Neuronal stem cell (in vitro differentiated cells): ENCODE results near the gene PHLDB1.

Experiments used
- DNase-seq: peaks from one replicate; pipeline ENCODE4 v3.0.0-alpha.2; 2013; ENCODE audit warnings: low spot score
- H2AFZ ChIP-seq: one replicate; pipeline ENCODE4 v1.6.1; 2013; ENCODE audit warnings: mild to moderate bottlenecking, low read length, inconsistent platforms
- H2AK5ac ChIP-seq: 2 replicates; pipeline ENCODE4 v1.6.1; 2013; ENCODE audit warnings: low read depth, mild to moderate bottlenecking, inconsistent platforms, low read length, moderate library complexity, mixed read lengths
- H2BK120ac ChIP-seq: 2 replicates; pipeline ENCODE4 v1.6.1; 2013; ENCODE audit warnings: low read depth, mild to moderate bottlenecking, inconsistent platforms, low read length, moderate library complexity, mixed read lengths
- H2BK12ac ChIP-seq: one replicate; pipeline ENCODE4 v1.6.1; 2013; ENCODE audit warnings: low read length, inconsistent platforms
- H2BK15ac ChIP-seq: 2 replicates; pipeline ENCODE4 v1.6.1; 2013; ENCODE audit warnings: mild to moderate bottlenecking, low read length, inconsistent platforms, mixed read lengths
- H2BK5ac ChIP-seq: one replicate; pipeline ENCODE4 v1.6.1; 2013; ENCODE audit warnings: inconsistent platforms, mild to moderate bottlenecking, low read length, moderate library complexity
- H3K14ac ChIP-seq: one replicate; pipeline ENCODE4 v1.6.1; 2013; ENCODE audit warnings: low read length, inconsistent platforms
- H3K18ac ChIP-seq: 2 replicates; pipeline ENCODE4 v1.6.1; 2013; ENCODE audit warnings: low read length, inconsistent platforms
- H3K23ac ChIP-seq: 2 replicates; pipeline ENCODE4 v1.6.1; 2013; ENCODE audit warnings: low read depth, mild to moderate bottlenecking, mixed read lengths, low read length, inconsistent platforms; ENCODE audit not compliant: poor library complexity
- H3K27ac ChIP-seq: replicated peaks from 3 replicates; pipeline ENCODE4 v1.5.1; 2013; ENCODE audit warnings: low read length, inconsistent platforms
- H3K27me3 ChIP-seq, 3 experiments: 2 replicates each; pipeline ENCODE4 v1.6.1; 2013; ENCODE audit warnings: low read length in 3 of 3, mild to moderate bottlenecking in 2 of 3, inconsistent platforms in 1 of 3, low read depth in 1 of 3, mixed read lengths in 1 of 3, moderate library complexity in 1 of 3; ENCODE audit not compliant: control insufficient read depth in 3 of 3, insufficient read depth in 3 of 3
- H3K36me3 ChIP-seq, 2 donors: replicated peaks in 1 of 2; 2 replicates each; pipeline ENCODE4 v1.6.1; 2013; ENCODE audit warnings: low read length in 2 of 2; ENCODE audit not compliant: control insufficient read depth in 2 of 2, insufficient read depth in 2 of 2
- H3K4ac ChIP-seq: 2 replicates; pipeline ENCODE4 v1.6.1; 2013; ENCODE audit warnings: inconsistent platforms, mild to moderate bottlenecking, low read length, moderate library complexity
- H3K4me1 ChIP-seq, 2 donors: 1 replicate in 1 of 2; 2 replicates in 1 of 2; pipeline ENCODE4 v1.6.1; 2013; ENCODE audit warnings: low read length in 2 of 2, low read depth in 1 of 2; ENCODE audit not compliant: control insufficient read depth in 2 of 2, insufficient read depth in 1 of 2
- H3K4me2 ChIP-seq: one replicate; pipeline ENCODE4 v1.6.1; 2013; ENCODE audit warnings: mild to moderate bottlenecking, low read length, inconsistent platforms; ENCODE audit not compliant: insufficient read depth, poor library complexity, severe bottlenecking
- H3K4me3 ChIP-seq, 2 donors: 2 replicates each; pipeline ENCODE4 v1.5.1; 2013; ENCODE audit warnings: low read length in 2 of 2, mild to moderate bottlenecking in 2 of 2, inconsistent platforms in 1 of 2, moderate library complexity in 1 of 2
- H3K79me1 ChIP-seq: one replicate; pipeline ENCODE4 v1.6.1; 2013; ENCODE audit warnings: low read depth, mild to moderate bottlenecking, inconsistent platforms, low read length, moderate library complexity
- H3K9ac ChIP-seq: one replicate; pipeline ENCODE4 v1.6.1; 2013; ENCODE audit warnings: mild to moderate bottlenecking, low read depth, low read length, inconsistent platforms; ENCODE audit not compliant: poor library complexity
- H3K9me3 ChIP-seq, 2 donors: replicated peaks in 1 of 2; 2 replicates each; pipeline versions ENCODE3 to v1.6.1; 2013; ENCODE audit warnings: low read length in 2 of 2, mild to moderate bottlenecking in 2 of 2, inconsistent platforms in 1 of 2, low read depth in 1 of 2, mixed read lengths in 1 of 2, moderate library complexity in 1 of 2; ENCODE audit not compliant: control insufficient read depth in 2 of 2, insufficient read depth in 1 of 2
- H4K8ac ChIP-seq: one replicate; pipeline ENCODE4 v1.6.1; 2013; ENCODE audit warnings: low read depth, mild to moderate bottlenecking, inconsistent platforms, low read length, moderate library complexity
- H4K91ac ChIP-seq: one replicate; pipeline ENCODE4 v1.6.1; 2013; ENCODE audit warnings: low read length, low read depth, mild to moderate bottlenecking, inconsistent platforms; ENCODE audit not compliant: poor library complexity
- WGBS, 2 donors: extraction: QIAGEN DNeasy Blood & Tissue Kit; methylation state at CpG; one replicate each; pipeline ENCODE4 v1.1.7; 2013; ENCODE audit warnings: missing lambda C conversion rate in 2 of 2, mixed read lengths in 1 of 2; ENCODE audit not compliant: insufficient read length in 2 of 2, insufficient replicate concordance in 1 of 2; ENCODE audit errors: extremely low coverage in 2 of 2; 5-methylcytosine and 5-hydroxymethylcytosine counted together

Gene PHLDB1

DNA sequence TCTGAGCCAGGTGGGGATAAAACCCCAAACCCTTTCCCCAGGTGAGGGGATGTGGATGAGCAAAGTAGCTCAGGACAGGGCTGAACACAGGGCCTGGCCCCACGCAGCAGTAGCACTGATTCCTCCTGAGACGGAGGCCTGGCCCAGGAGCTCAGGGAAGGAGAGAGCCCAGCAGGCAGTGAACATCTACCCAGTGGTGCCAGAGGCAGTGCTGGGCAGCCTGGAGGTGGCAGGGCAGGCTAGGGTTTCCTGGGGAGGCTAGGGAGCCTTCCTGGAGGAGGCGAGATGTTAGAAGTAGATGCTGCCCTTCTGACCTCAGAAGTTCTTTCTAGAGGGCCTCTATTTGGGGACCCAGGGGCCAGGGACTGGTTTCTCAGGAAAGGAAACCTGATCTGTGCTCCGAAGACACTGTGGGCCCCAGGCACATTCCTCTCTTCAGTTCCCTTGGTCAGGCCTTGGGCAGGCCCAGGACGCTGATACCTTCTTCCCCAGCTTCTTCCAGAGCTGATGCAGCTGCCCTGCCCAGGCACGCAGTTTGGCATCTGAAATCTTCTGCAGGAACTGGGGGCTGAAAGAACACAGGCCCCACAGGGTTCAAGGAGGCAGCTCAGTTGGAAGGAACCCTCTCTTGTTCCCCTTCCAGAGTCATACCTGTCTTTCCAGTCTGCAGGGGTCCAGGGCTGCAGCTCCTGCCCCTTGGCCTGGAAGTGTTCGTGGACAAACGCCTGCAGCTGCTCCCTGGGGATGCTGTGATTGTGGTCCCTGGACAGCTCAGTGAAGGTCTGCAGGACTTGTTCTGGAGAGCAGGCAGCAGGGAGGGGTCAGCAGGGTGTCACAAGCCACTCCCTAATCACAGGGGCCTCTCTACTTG is 55.2 kb downstream of the PHLDB1 start:
- Histone ChIP-seq H3K4me2 (no peak overlapping the region), H4K8ac (no peak overlapping the region), H2BK5ac (peak overlapping the region; percentile 3), H3K79me1 (peaks cover 1% of the 10 kb centered on the region), H4K91ac (no peak overlapping the region), H3K4me1 (peaks cover 13 to 25% of the 10 kb centered on the region in 2 donors), H3K14ac (no peak overlapping the region), H2BK12ac (peak overlapping the region; percentile 30), H3K9ac (no peak overlapping the region), H3K9me3 (no peaks in the 10 kb centered on the region), H3K4me3 (no peak overlapping the region), H3K27ac (no peak overlapping the region), H3K36me3 (peaks cover 4 to 15% of the 10 kb centered on the region in 2 donors), H3K23ac (no peak overlapping the region), H2BK15ac (peak overlapping the region; percentile 54), H2BK120ac (no peak overlapping the region), H3K4ac (no peak overlapping the region), H3K18ac (peak overlapping the region; percentile 69), H2AK5ac (peak overlapping the region; percentile 56), H2AFZ (no peak overlapping the region), H3K27me3 (no peaks in the 10 kb centered on the region)
- WGBS, 2 donors = no CpG with 5 or more reads among the region's 8 CpGs
- no peak for DNase-seq

DNA sequence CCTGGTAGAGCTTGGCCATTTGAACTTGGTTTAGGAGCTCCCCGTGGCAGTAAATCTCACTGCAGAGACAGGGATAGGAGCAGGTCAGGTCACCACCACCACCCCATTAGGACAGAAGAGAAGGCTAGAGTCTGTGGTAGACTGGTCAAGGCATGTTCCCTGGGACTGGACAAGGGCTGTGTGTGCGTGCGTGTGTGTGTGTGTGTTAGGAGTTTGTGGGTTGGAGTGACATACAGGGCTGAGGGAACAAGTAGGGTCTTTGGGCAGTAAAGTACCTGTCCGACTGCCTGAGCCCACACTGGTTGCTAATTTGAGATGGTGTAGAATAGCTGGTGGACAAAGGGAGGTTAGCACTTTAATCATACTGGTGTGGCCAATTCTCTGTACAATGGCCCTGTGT is 56.0 kb downstream of the PHLDB1 start:
- Histone ChIP-seq H3K4me3 (no peak overlapping the region), H3K27ac (no peak overlapping the region), H3K14ac (no peak overlapping the region), H4K91ac (no peak overlapping the region), H3K4me2 (no peak overlapping the region), H3K9ac (no peak overlapping the region), H3K36me3 (peaks cover 0 to 7% of the 10 kb centered on the region in 2 donors), H2BK15ac (no peak overlapping the region), H2BK5ac (peak overlapping the region; percentile 3), H2AK5ac (no peak overlapping the region), H2BK120ac (no peak overlapping the region), H4K8ac (no peak overlapping the region), H3K4ac (no peak overlapping the region), H3K79me1 (peaks cover 1% of the 10 kb centered on the region), H2AFZ (no peak overlapping the region), H2BK12ac (no peak overlapping the region), H3K9me3 (no peaks in the 10 kb centered on the region), H3K23ac (no peak overlapping the region), H3K18ac (no peak overlapping the region), H3K27me3 (no peaks in the 10 kb centered on the region), H3K4me1 (peaks cover 6 to 19% of the 10 kb centered on the region in 2 donors)
- no CpG with 5 or more reads among the region's 4 CpGs for WGBS, 2 donors
- no peak for DNase-seq

DNA sequence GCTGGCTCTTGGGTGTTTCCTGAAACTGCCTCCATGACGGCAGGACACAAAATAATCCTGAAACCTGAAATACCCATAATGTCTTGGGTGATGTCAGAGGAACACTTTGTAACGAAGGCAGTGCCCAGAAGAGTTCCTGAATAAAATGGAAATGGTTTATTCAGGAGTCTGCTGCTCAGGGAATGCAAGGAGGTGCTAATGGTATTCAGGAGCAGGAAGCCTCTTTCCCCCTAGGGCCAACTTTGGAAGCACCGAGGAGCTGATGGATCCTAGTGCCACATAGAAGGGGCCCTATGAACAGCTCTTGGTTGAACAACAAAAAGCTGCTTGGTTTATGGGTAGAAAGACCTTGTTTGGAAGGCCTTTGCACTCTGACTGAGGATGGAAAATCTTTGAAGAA is 56.5 kb downstream of the PHLDB1 start:
- WGBS, 2 donors = no CpG with 5 or more reads among the region's 3 CpGs
- no peak overlapping the region for H3K27ac ChIP-seq
- H3K4me3 ChIP-seq = no peak overlapping the region
- H3K79me1 ChIP-seq = no peaks in the 10 kb centered on the region
- no peak overlapping the region for H4K91ac ChIP-seq
- H2AFZ ChIP-seq = no peak overlapping the region
- H3K23ac ChIP-seq = no peak overlapping the region
- no peak overlapping the region for H3K4ac ChIP-seq
- H3K4me2 ChIP-seq = no peak overlapping the region
- H2BK5ac ChIP-seq = no peak overlapping the region
- no peaks in the 10 kb centered on the region for H3K9me3 ChIP-seq
- DNase-seq = no peak
- H3K9ac ChIP-seq = no peak overlapping the region
- no peak overlapping the region for H2BK15ac ChIP-seq
- H3K14ac ChIP-seq = no peak overlapping the region
- H2BK120ac ChIP-seq = no peak overlapping the region
- H2AK5ac ChIP-seq = no peak overlapping the region
- peaks cover 0 to 2% of the 10 kb centered on the region in 2 donors for H3K36me3 ChIP-seq
- no peak overlapping the region for H2BK12ac ChIP-seq
- no peak overlapping the region for H4K8ac ChIP-seq
- H3K4me1 ChIP-seq = peaks cover 5 to 15% of the 10 kb centered on the region in 2 donors
- H3K27me3 ChIP-seq = no peaks in the 10 kb centered on the region
- H3K18ac ChIP-seq = no peak overlapping the region

DNA sequence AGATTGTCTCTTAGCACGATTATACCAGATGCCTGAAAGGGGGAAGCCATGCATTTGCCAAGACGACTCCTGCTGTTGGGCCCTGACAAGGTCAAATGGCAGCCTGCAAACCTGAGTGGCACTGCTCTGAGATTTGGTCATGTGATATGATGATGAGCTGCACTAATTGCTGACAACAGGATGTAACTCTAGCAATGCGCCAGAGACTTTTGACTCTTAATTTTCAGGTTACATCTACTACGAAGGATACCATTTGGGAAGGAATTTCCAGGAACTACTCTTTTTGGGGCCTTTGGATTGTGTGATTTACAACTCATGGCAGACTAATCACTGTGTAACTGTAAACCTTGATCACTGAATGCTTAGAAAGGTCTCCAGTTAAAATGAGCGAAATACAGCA is 59.0 kb downstream of the PHLDB1 start:
- no peak overlapping the region for H3K4me3 ChIP-seq
- no peak overlapping the region for H2BK5ac ChIP-seq
- H4K91ac ChIP-seq = no peak overlapping the region
- H3K14ac ChIP-seq = no peak overlapping the region
- no peak overlapping the region for H3K18ac ChIP-seq
- no peak for DNase-seq
- peak overlapping the region; percentile 14 for H2AFZ ChIP-seq
- H2BK12ac ChIP-seq = no peak overlapping the region
- H3K4ac ChIP-seq = no peak overlapping the region
- H2BK15ac ChIP-seq = no peak overlapping the region
- H3K4me1 ChIP-seq = peaks cover 2 to 4% of the 10 kb centered on the region in 2 donors
- H3K27me3 ChIP-seq = no peaks in the 10 kb centered on the region
- no peak overlapping the region for H4K8ac ChIP-seq
- no CpG with 5 or more reads among the region's 5 CpGs for WGBS, 2 donors
- no peak overlapping the region for H3K23ac ChIP-seq
- no peaks in the 10 kb centered on the region for H3K36me3 ChIP-seq
- peaks cover 0 to 7% of the 10 kb centered on the region in 2 donors for H3K9me3 ChIP-seq
- H3K79me1 ChIP-seq = no peaks in the 10 kb centered on the region
- H2AK5ac ChIP-seq = no peak overlapping the region
- H3K9ac ChIP-seq = no peak overlapping the region
- no peak overlapping the region for H3K27ac ChIP-seq
- H3K4me2 ChIP-seq = no peak overlapping the region
- no peak overlapping the region for H2BK120ac ChIP-seq
